GM11168 (cell line): ENCODE data around the gene TOX2.

Experiments
- in situ Hi-C: fragments of 300-500 bp; cut with MboI; formaldehyde crosslinking; loops from one replicate; pipeline ENCODE4 v1.12.0; 2022; ENCODE audit warnings: low sequenced_read_pairs; ENCODE audit not compliant: unreplicated experiment

The TOX2 gene

GRCh38 chr20:43915211-43916072 is 790 bp downstream of the TOX2 start:
- in situ Hi-C loops = no loop called here

GRCh38 chr20:43916073-43916880 is 1.6 kb downstream of the TOX2 start:
- in situ Hi-C loops = no loop called here

DNA sequence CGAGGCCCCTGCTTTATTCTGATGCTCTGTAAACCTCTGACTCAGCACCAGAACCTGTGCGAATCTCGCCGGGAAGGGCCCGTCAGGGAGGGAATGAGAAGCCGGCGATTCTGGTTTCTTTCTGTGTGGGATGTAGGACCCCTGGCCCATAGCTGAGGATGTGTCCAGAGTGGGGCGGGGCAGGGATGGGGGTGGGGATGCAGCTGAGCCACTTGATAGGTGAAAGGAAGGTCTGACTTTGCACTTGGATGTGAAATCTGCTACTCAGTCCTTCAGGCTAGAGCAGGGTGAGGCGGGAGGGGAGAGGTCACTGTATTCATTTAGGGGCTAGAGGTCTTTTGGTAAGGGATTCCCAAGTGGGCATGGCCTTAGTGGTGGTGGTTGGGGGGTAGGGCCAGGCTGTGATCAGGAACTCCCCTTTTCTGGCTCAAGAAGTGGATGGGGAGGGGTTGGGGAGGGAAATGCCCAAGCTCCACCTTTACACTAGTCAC is 2.3 kb downstream of the TOX2 start:
- in situ Hi-C loops = no loop called here

DNA sequence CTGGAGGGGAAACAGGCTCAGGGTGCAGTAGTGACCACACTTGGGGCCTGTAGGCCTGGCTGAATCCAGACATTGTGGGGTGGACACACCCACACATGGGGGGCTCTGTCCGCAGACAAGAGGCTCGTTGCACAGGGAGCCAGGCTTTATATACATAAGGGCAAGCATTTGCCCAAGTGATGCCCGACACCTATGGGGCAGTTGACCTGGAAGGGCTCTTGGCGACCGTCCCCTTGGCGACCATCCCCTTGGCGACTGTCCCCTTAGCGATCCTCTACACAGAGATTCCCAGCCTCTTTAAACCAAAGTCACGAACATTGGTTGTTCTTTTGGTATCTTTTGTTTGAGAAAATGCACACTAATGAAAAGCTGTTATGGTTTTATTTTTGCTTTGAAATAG is 2.7 kb downstream of the TOX2 start:
- in situ Hi-C loops = no loop called here

- in situ Hi-C loops = no loop called here
Measured at GRCh38 chr20:43919686-43920403, 5.2 kb downstream of the TOX2 start.

DNA sequence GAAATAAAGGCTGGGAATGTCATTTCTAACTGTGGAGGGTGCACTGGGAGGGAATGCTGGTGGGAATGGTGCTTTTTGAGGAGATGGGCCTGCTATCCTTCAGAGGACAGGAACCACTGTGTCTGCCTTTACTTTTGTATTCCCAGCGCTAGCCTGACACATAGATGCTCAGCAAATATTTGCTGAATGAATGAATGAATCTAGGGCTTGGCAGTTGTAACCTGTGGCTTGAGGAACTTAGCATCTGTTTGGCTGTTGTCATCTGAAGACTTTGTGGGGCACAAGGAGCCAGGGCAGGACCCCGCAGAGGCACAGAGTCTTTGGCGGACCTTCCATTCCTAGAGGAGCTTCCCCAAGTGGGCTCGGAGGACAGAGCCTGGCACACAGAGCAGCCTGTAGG is 6.1 kb downstream of the TOX2 start:
- in situ Hi-C loops = no loop called here

DNA sequence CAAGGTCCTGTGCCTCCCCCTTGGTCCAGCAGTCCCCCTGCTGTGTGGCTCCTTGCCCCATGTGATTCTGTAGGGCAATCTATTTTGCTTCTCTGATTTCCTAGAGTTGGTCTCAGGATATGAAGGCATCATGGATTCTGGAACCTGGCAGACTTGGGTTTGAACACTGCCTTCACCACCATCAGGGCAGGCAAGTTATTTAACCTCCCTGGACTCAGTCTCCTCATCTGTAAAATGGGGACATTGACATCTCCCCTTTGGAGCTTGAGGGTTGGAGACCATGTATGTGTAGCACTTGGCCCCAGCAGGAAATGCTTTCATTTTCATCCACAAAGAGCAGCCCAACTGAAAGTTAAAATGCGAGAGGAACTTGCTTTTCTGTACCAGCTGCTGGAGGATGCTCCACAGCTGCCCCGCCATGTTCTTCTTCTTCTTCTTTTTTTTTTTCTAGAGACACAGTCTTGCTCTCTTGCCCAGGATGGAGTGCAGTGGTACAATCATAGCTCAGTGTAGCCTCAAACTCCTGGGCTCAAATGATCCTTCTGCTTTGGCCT is 6.7 kb downstream of the TOX2 start:
- in situ Hi-C loops = no loop called here

DNA sequence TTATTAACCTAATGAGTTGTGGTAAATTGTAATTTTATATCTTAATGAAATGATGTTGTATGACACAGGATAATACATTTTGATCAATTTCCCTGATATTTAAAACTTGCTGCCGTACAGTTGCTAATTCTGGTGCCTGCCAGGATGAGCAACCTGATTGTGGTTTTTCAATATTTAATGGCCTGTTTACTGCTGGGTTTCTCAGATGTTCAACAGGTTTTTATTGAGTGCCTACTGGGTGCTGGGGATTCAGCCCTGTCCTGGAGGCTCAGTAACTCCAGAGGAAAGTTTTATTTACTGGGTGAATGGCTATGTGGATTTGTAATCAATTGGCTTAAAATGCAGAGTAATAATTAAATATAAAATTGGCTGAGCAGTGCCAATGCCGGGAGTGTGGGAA is 8.0 kb downstream of the TOX2 start:
- in situ Hi-C loops = no loop called here

DNA sequence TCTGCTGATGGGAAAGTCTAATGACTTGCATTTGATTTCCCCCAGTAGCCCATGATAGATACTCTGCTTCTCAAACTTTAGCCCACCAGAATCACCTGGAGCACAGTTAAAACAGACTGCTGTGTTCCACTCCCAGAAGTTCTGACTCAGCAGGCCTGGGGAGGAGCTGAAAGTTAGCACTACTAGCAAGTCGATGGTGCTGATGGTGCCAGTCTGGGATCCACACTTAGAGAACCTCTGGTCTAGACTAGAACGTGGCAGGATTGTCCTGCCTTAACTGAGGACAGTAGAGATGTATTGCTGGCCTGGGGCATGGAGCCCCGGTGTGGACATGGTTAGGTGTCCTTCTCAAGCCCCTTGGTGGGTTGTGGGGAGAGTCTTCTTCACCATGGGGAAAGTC is 8.7 kb downstream of the TOX2 start:
- in situ Hi-C loops = no loop called here

- in situ Hi-C loops = no loop called here
Measured at GRCh38 chr20:43923917-43924316, 9.3 kb downstream of the TOX2 start.

DNA sequence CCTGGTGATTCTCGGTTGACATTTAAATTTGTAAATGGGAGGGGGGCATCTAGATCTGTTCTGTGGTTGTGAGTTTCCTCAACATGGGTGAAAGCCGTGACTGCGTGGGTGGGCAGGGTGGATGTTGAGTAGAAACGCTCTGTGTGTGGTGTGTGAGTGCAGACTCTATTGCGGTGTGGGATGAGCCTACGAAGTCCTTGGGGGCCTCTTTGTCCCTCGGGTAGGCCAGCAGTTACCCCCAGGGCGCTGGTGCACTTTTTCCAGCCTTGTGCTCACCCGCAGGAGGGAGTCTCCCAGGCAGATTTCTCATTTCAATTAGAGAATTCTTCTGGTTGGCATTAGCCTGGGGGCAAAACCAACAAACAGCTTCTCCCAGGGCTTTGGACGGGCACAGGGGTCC is 10.6 kb downstream of the TOX2 start:
- in situ Hi-C loops = no loop called here

- in situ Hi-C loops = no loop called here
Measured at GRCh38 chr20:43925801-43926200, 11.1 kb downstream of the TOX2 start.

- in situ Hi-C loops = no loop called here
Measured at GRCh38 chr20:43926287-43927050, 11.8 kb downstream of the TOX2 start.

DNA sequence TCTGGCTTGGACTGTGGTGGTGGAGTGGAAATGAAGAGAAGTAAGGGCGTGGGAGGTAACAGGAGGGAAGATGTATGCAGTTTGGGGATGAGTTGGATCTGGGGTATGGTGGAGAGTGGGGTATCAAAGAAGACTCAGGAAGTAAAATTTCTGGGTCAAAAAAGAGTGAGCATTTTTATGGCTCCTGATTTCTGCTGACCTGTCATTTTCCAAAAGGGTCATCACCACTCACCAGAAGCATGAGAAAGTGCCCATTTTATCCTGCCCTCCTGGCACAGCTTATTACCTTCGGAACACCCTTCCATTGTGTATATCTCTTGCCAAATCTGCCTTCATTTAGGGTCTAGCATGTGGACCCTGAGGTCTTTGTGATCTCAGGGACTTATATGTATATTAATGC is 17.3 kb downstream of the TOX2 start:
- in situ Hi-C loops = no loop called here

DNA sequence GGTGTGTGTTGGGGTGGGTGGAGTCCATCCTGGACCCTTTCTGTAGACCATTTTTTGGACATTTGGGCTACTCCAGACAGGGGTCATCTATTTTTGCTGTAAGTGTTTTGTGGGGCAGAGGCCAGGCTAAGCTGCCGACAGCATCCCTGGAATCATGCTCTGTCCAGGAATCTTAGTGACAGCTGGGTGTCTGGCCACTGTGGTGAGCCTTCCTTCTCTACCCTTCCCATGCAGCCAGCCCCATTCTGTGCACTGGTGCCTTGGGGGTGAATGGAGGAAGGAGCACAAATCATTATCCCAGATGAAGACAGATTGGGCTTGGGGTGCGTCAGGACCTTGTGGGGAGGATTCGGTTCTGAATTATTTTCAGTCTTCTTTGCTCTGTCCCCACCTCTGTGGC is 20.2 kb downstream of the TOX2 start:
- in situ Hi-C loops = no loop called here

- in situ Hi-C loops = no loop called here
Measured at GRCh38 chr20:43936104-43936770, 21.6 kb downstream of the TOX2 start.

GRCh38 chr20:43936805-43937204 is 22.2 kb downstream of the TOX2 start:
- in situ Hi-C loops = no loop called here

- in situ Hi-C loops = no loop called here
Measured at GRCh38 chr20:43937591-43937990, 22.9 kb downstream of the TOX2 start.

DNA sequence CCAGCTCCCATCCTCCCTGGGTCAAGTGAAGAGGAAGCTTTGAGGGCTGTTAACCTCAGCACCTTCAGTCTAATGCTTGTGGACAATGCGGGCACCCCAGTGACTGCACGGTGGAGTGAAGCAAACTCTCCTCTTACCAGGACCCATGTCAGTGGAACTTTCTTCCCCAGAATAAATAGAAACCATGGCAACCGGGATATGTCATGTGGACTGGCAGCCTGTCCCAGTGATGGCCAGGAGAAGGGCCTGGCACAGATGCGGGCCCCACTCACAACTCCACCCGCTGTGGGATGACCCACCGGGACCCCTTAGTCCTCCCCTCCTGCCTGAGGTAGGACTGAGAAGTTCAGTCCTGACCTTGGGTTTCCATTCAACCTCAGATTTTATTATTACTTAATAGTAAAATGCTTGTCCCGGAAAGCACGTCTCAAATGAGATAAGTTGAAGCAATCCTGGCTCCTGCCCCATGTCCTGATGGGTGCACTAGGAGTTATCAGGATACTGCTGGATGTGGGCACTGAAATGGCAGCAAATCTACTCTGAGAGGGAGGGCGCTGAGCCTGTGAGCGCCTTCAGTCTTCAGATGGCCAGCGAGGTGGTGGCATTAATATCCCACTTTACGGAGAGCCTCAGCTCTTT is 23.5 kb downstream of the TOX2 start:
- in situ Hi-C loops = no loop called here
